WTC11 (cell line): ENCODE data around the gene SH2B3. TPM values are rescaled to one million over a fixed set of nuclear protein-coding genes. Genes with fewer than 3 reads are reported as not detected.
A peak's percentile ranks its signal among the peaks of the same experiment; 100 is the strongest.

Source experiments
- ATAC-seq: fragments of 200-7000 bp; cut with Tn5 transposase; 2 replicates; pipeline ENCODE4 v1.10.0; 2021; ENCODE audit warnings: mild to moderate bottlenecking, moderate library complexity
- Bru-seq: library from RNA; stranded (reverse); fragments of 400-500 nt; gene quantifications from one replicate; lab custom pipeline; 2021; lab: Mats Ljungman, UMichigan
- CTCF ChIA-PET: fragments of 300-600 bp; sonication (Branson Sonifier 250); formaldehyde crosslinking; loops from one replicate; lab custom pipeline; 2021; ENCODE audit warnings: antibody characterized with exemption; lab: Charles Lee
- POLR2A ChIA-PET: fragments of 350-600 bp; sonication (Branson Sonifier 250); formaldehyde crosslinking; loops from one replicate; lab custom pipeline; 2021; ENCODE audit warnings: antibody characterized with exemption; lab: Charles Lee
- DNase-seq: peaks from one replicate; pipeline ENCODE4 v3.0.0; 2021; ENCODE audit warnings: low spot score
- H3K27ac Mint-ChIP-seq: 2 replicates; pipeline ENCODE4 v1.8.0; 2021; ENCODE audit warnings: mixed read lengths
- H3K27me3 Mint-ChIP-seq: 2 replicates; pipeline ENCODE4 v1.8.0; 2021; ENCODE audit warnings: low read depth, mild to moderate bottlenecking, moderate library complexity, mixed read lengths
- H3K36me3 Mint-ChIP-seq: 2 replicates; pipeline ENCODE4 v1.8.0; 2021; ENCODE audit warnings: mixed read lengths
- H3K4me1 Mint-ChIP-seq: 2 replicates; pipeline ENCODE4 v1.8.0; 2022; ENCODE audit warnings: mixed read lengths
- H3K4me3 Mint-ChIP-seq: 2 replicates; pipeline ENCODE4 v1.8.0; 2021; ENCODE audit warnings: mild to moderate bottlenecking, moderate library complexity, mixed read lengths
- H3K9me3 Mint-ChIP-seq: 2 replicates; pipeline ENCODE4 v1.8.0; 2021; ENCODE audit warnings: mixed read lengths
- CBFB ChIP-seq: sonication (generic); formaldehyde crosslinking; IDR thresholded peaks from 2 replicates; pipeline ENCODE4 v1.8.1; 2022; ENCODE audit warnings: mild to moderate bottlenecking, low read depth, missing genetic modification reagents
- CREB1 ChIP-seq: sonication (generic); formaldehyde crosslinking; IDR thresholded peaks from 2 replicates; pipeline ENCODE4 v1.8.0; 2023; ENCODE audit warnings: mild to moderate bottlenecking, missing genetic modification reagents
- CREM ChIP-seq: sonication (generic); formaldehyde crosslinking; IDR thresholded peaks from 2 replicates; pipeline ENCODE4 v1.8.1; 2022; ENCODE audit warnings: mild to moderate bottlenecking, missing genetic modification reagents, moderate library complexity
- ELF4 ChIP-seq: sonication (generic); formaldehyde crosslinking; IDR thresholded peaks from 2 replicates; pipeline ENCODE4 v1.8.1; 2022; ENCODE audit warnings: low read depth, mild to moderate bottlenecking, moderate library complexity, missing genetic modification reagents
- ERG ChIP-seq: fragments of 250-450 bp; sonication (Bioruptor Pico); IDR thresholded peaks from 2 replicates; pipeline ENCODE4 v1.8.0; 2021; ENCODE audit warnings: mild to moderate bottlenecking
- FOXP1 ChIP-seq: sonication (generic); formaldehyde crosslinking; IDR thresholded peaks from 2 replicates; pipeline ENCODE4 v1.8.0; 2022; ENCODE audit warnings: missing genetic modification reagents, mild to moderate bottlenecking, moderate library complexity, borderline replicate concordance
- HMGA2 ChIP-seq: fragments of 250-450 bp; sonication (Bioruptor Pico); IDR thresholded peaks from 2 replicates; pipeline ENCODE4 v1.4.0; 2021; ENCODE audit warnings: mild to moderate bottlenecking, moderate library complexity
- NR2C2 ChIP-seq: sonication (generic); formaldehyde crosslinking; IDR thresholded peaks from 2 replicates; pipeline ENCODE4 v1.8.0; 2022; ENCODE audit warnings: mild to moderate bottlenecking, missing genetic modification reagents
- NR3C1 ChIP-seq: sonication (generic); formaldehyde crosslinking; conservative IDR thresholded peaks from 2 replicates; pipeline ENCODE4 v1.8.1; 2023; ENCODE audit warnings: low read depth, mild to moderate bottlenecking, missing genetic modification reagents
- PREB ChIP-seq: sonication (generic); formaldehyde crosslinking; IDR thresholded peaks from 2 replicates; pipeline ENCODE4 v1.8.1; 2022; ENCODE audit warnings: mild to moderate bottlenecking, missing genetic modification reagents, moderate library complexity, borderline replicate concordance
- PRRX2 ChIP-seq: fragments of 250-450 bp; sonication (Bioruptor Pico); IDR thresholded peaks from 2 replicates; pipeline ENCODE4 v1.8.0; 2021; ENCODE audit warnings: mild to moderate bottlenecking
- STAT6 ChIP-seq: sonication (generic); formaldehyde crosslinking; conservative IDR thresholded peaks from 2 replicates; pipeline ENCODE4 v1.8.1; 2023; ENCODE audit warnings: mild to moderate bottlenecking, low read depth, missing genetic modification reagents, moderate library complexity
- TEAD1 ChIP-seq: sonication (generic); formaldehyde crosslinking; IDR thresholded peaks from 2 replicates; pipeline ENCODE4 v1.8.0; 2022; ENCODE audit warnings: mild to moderate bottlenecking, missing genetic modification reagents
- ZBTB21 ChIP-seq: sonication (generic); formaldehyde crosslinking; IDR thresholded peaks from 2 replicates; pipeline ENCODE4 v1.8.1; 2023; ENCODE audit warnings: mild to moderate bottlenecking, missing genetic modification reagents, borderline replicate concordance
- long read RNA-seq, 3 experiments: library from RNA in 1 of 3; library from capped mRNA in 1 of 3; library from polyadenylated mRNA in 1 of 3; unstranded in 2 of 3; stranded (forward) in 1 of 3; transcript quantifications; one replicate each; pipeline ENCODE4 v2.0.0, GENCODE V29; 2021
- total RNA-seq: library from RNA; stranded (reverse); gene quantifications from 3 replicates; pipeline ENCODE4 v1.2.3, GENCODE V29; 2021
- TF ChIP-seq, protein P1 (sequence below): sonication (generic); formaldehyde crosslinking; IDR thresholded peaks from 2 replicates; pipeline ENCODE4 v1.8.0; 2022; ENCODE audit warnings: mild to moderate bottlenecking, missing genetic modification reagents
- TF ChIP-seq, protein P2 (sequence below): sonication (generic); formaldehyde crosslinking; IDR thresholded peaks from 2 replicates; pipeline ENCODE4 v1.8.0; 2023; ENCODE audit warnings: mild to moderate bottlenecking, missing genetic modification reagents
- TF ChIP-seq, protein P3 (sequence below): fragments of 250-450 bp; sonication (Bioruptor Pico); IDR thresholded peaks from 2 replicates; pipeline ENCODE4 v1.9.0; 2021; ENCODE audit warnings: mild to moderate bottlenecking

Gene SH2B3
- 20.5 to 31.8 TPM (median 20.7 TPM) in 3 replicates for total RNA-seq
- percentile 66 among the genes with signal in this experiment for Bru-seq, nascent RNA
- long read RNA-seq, experiment 1, full-length matches to known transcripts, result 33 of 101 reads
- long read RNA-seq, experiment 1, partial matches to known transcripts, result 38 of 101 reads
- long read RNA-seq, experiment 1, other reads (novel, unspliced or antisense), result 30 of 101 reads
- long read RNA-seq, experiment 2, full-length matches to known transcripts, result 5 of 31 reads
- long read RNA-seq, experiment 2, partial matches to known transcripts, result 23 of 31 reads
- long read RNA-seq, experiment 2, other reads (novel, unspliced or antisense), result 3 of 31 reads
- long read RNA-seq, experiment 3, partial matches to known transcripts, result 1 of 1 reads
- long read RNA-seq, experiment 3, other reads (novel, unspliced or antisense), result 0 of 1 reads

DNA sequence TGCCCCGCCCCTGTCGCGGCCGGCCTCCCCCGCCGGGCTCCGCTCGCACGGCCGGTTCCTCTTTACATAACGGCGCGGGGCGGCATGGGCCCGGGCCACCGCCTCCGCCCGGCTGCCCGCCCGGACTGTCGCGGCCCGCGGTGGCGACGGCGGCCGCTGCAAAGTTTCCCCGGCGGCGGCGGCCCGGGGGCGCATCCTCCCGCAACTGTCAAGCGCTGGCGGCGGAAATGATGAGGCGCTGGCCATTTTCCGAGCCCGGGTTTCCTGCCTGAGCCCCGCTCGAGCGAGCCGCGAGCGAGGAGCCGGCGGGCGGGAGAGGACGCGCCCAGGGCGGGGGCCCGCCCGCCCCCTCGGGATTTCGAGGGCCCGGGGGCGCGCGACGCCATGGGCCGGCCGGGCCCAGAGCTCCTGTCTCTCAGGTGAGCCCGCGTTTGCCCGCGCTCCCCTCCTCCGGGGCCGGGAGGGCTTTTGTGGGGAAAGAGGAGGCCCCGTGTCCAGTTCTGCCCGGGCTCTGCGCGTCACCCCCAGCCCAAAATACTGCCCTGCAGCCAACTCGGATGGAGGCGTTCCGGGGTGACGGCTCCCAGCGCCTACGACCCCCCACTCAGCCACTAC is at the start of gene SH2B3:
Gene SH2B3, plus strand, starts transcription at position 65 of the 615 bp plus-strand sequence. CDS start 12,223 bp downstream, outside the sequence.
- H3K9me3 Mint-ChIP-seq, result no peaks in the 10 kb centered on the region
- H3K4me3 Mint-ChIP-seq, result peak within 1 kb of the TSS; percentile 80
- TF ChIP-seq CREB1 (CRISPR knock-in tag), result no peak
- no peak for TF ChIP-seq PRRX2
- TF ChIP-seq, protein P1, sequence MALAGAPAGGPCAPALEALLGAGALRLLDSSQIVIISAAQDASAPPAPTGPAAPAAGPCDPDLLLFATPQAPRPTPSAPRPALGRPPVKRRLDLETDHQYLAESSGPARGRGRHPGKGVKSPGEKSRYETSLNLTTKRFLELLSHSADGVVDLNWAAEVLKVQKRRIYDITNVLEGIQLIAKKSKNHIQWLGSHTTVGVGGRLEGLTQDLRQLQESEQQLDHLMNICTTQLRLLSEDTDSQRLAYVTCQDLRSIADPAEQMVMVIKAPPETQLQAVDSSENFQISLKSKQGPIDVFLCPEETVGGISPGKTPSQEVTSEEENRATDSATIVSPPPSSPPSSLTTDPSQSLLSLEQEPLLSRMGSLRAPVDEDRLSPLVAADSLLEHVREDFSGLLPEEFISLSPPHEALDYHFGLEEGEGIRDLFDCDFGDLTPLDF, result no peak
- TF ChIP-seq TEAD1 (CRISPR knock-in tag), result no peak
- 0 out of 2 replicates have a peak, but pooled peaks have one; percentile 24 for TF ChIP-seq CBFB (CRISPR knock-in tag)
- TF ChIP-seq, protein P2, sequence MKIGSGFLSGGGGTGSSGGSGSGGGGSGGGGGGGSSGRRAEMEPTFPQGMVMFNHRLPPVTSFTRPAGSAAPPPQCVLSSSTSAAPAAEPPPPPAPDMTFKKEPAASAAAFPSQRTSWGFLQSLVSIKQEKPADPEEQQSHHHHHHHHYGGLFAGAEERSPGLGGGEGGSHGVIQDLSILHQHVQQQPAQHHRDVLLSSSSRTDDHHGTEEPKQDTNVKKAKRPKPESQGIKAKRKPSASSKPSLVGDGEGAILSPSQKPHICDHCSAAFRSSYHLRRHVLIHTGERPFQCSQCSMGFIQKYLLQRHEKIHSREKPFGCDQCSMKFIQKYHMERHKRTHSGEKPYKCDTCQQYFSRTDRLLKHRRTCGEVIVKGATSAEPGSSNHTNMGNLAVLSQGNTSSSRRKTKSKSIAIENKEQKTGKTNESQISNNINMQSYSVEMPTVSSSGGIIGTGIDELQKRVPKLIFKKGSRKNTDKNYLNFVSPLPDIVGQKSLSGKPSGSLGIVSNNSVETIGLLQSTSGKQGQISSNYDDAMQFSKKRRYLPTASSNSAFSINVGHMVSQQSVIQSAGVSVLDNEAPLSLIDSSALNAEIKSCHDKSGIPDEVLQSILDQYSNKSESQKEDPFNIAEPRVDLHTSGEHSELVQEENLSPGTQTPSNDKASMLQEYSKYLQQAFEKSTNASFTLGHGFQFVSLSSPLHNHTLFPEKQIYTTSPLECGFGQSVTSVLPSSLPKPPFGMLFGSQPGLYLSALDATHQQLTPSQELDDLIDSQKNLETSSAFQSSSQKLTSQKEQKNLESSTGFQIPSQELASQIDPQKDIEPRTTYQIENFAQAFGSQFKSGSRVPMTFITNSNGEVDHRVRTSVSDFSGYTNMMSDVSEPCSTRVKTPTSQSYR (CRISPR knock-in tag), result no peak
- no peak for TF ChIP-seq NR3C1 (CRISPR knock-in tag)
- TF ChIP-seq NR2C2, result no peak
- no peak for TF ChIP-seq ERG (CRISPR knock-in tag)
- TF ChIP-seq ZBTB21, result 0 out of 2 replicates have a peak, but pooled peaks have one; percentile 13
- no peak for TF ChIP-seq HMGA2 (CRISPR knock-in tag)
- no peak for TF ChIP-seq STAT6 (CRISPR knock-in tag)
- TF ChIP-seq FOXP1, result peak; percentile 22; the same call in 1 of the 2 replicates
- TF ChIP-seq ELF4, result no peak
- H3K36me3 Mint-ChIP-seq, result no peaks in the 10 kb centered on the region
- no peak for ATAC-seq
- peaks cover 52% of the 10 kb centered on the region for H3K4me1 Mint-ChIP-seq
- POLR2A ChIA-PET, result no interaction called here
- 0 out of 2 replicates have a peak, but pooled peaks cover 2% of the 10 kb centered on the region for H3K27me3 Mint-ChIP-seq
- CTCF ChIA-PET, result interaction anchor here (0.7 kb wide), 1 partner anchor 46 kb away, joined by 3 read pairs; no protein-coding TSS in a partner anchor
- H3K27ac Mint-ChIP-seq, result peak within 1 kb of the TSS; percentile 98
- no peak for DNase-seq

DNA sequence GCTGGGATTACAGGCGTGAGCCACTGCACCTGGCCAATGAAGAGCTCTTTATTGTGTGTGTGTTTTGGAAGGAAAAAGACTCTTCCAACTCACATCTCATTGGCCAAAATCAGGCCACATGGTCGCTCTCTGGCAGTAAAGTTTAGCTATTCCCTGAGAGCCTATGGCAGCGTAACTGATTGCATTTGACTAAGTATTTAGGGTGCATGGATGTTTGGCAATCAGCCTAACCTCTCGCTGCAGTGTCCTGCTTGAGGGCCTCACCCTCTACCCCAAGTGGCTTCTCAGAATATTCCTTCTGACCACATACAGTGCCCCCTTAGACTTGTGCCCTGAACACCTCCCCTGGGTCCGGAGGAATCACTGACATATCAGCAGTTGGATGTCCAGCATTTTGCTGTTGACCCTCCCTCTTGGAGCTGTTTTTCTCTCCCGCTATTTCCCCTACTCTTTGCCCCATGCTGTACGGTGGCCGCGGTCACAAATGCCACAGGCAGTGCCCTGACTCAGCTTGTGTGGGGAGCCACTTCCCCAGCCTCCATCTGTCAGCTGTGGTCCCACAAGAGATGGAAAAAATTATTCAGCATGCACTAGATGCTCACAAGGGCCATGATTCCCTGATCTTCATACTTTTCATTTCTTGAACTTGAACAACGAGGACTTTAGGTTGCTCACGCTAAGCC is 46.4 kb upstream of the SH2B3 start:
- Mint-ChIP-seq H3K4me3 (no peak overlapping the region), H3K4me1 (no peaks in the 10 kb centered on the region; the same call in 1 of the 2 replicates), H3K27ac (peak overlapping the region; percentile 22), H3K9me3 (no peaks in the 10 kb centered on the region), H3K36me3 (no peaks in the 10 kb centered on the region), H3K27me3 (no peaks in the 10 kb centered on the region)
- ChIA-PET POLR2A (no interaction called here), CTCF (interaction anchor here (1.0 to 3.9 kb wide), 5 partner anchors 9 to 92 kb away, joined by 3 to 14 read pairs (median 5); partner anchors contain the start of gene PHETA1)
- ATAC-seq (no peak), DNase-seq (no peak)
- TF ChIP-seq PREB (CRISPR knock-in tag), result no peak
- TF ChIP-seq CREM (CRISPR knock-in tag), result no peak
- TF ChIP-seq, protein P3, sequence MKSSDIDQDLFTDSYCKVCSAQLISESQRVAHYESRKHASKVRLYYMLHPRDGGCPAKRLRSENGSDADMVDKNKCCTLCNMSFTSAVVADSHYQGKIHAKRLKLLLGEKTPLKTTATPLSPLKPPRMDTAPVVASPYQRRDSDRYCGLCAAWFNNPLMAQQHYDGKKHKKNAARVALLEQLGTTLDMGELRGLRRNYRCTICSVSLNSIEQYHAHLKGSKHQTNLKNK (CRISPR knock-in tag), result no peak
